Hepatocyte (in vitro differentiated cells): ENCODE results near the gene PCNT. TPM values are rescaled to one million over a fixed set of nuclear protein-coding genes. Genes with fewer than 3 reads are reported as not detected.

Experiments used
- DNase-seq: peaks from one replicate; pipeline ENCODE4 v3.0.0-alpha.2; 2016; ENCODE audit warnings: low spot score
- H2AFZ ChIP-seq: fragments of 200-600 bp; sonication (generic); 2 replicates; pipeline ENCODE4 v1.6.0; 2016; ENCODE audit warnings: antibody characterized with exemption, mild to moderate bottlenecking
- H3K27ac ChIP-seq: fragments of 200-600 bp; sonication (generic); 2 replicates; pipeline ENCODE4 v1.5.1; 2016; ENCODE audit warnings: mild to moderate bottlenecking
- H3K27me3 ChIP-seq: fragments of 200-600 bp; sonication (generic); 2 replicates; pipeline ENCODE4 v1.6.1; 2016
- H3K36me3 ChIP-seq: fragments of 200-600 bp; sonication (generic); replicated peaks from 2 replicates; pipeline ENCODE4 v1.5.1; 2016; ENCODE audit warnings: low read depth; ENCODE audit not compliant: insufficient read depth
- H3K4me1 ChIP-seq: fragments of 200-600 bp; sonication (generic); 2 replicates; pipeline ENCODE4 v1.5.1; 2016; ENCODE audit warnings: mild to moderate bottlenecking, moderate library complexity; ENCODE audit not compliant: insufficient read depth
- H3K4me2 ChIP-seq: fragments of 200-600 bp; sonication (generic); 2 replicates; pipeline ENCODE4 v1.6.0; 2016
- H3K4me3 ChIP-seq: fragments of 200-600 bp; sonication (generic); 2 replicates; pipeline ENCODE4 v1.5.1; 2016; ENCODE audit warnings: mild to moderate bottlenecking
- H3K79me2 ChIP-seq: fragments of 200-600 bp; sonication (generic); 2 replicates; pipeline ENCODE4 v1.6.0; 2017; ENCODE audit warnings: mild to moderate bottlenecking
- H3K9me2 ChIP-seq: fragments of 200-600 bp; sonication (generic); replicated peaks from 2 replicates; pipeline ENCODE4 v1.6.0; 2017; ENCODE audit warnings: mild to moderate bottlenecking; ENCODE audit not compliant: insufficient read depth
- H3K9me3 ChIP-seq: fragments of 200-600 bp; sonication (generic); 2 replicates; pipeline ENCODE4 v1.5.1; 2016; ENCODE audit warnings: low read depth, mild to moderate bottlenecking
- H4K20me1 ChIP-seq: fragments of 200-600 bp; sonication (generic); 2 replicates; pipeline ENCODE4 v1.6.0; 2016; ENCODE audit warnings: mild to moderate bottlenecking; ENCODE audit not compliant: insufficient read depth, poor library complexity, severe bottlenecking
- CTCF ChIP-seq: fragments of 200-600 bp; sonication (generic); IDR thresholded peaks from 2 replicates; pipeline ENCODE4 v1.5.1; 2016; ENCODE audit warnings: antibody characterized with exemption, mild to moderate bottlenecking; ENCODE audit not compliant: poor library complexity
- EZH2 ChIP-seq: fragments of 200-600 bp; sonication (generic); IDR thresholded peaks from 2 replicates; pipeline ENCODE4 v1.6.1; 2016; ENCODE audit warnings: antibody characterized with exemption, mild to moderate bottlenecking, borderline replicate concordance
- EZH2phosphoT487 ChIP-seq: fragments of 200-600 bp; sonication (generic); IDR thresholded peaks from one replicate; pipeline ENCODE4 v1.6.1; 2018; ENCODE audit warnings: antibody characterized with exemption, mild to moderate bottlenecking, low read depth, moderate library complexity; ENCODE audit not compliant: unreplicated experiment, severe bottlenecking
- WGBS: methylation state at CpG from one replicate; pipeline ENCODE4 v1.1.6; 2016; ENCODE audit warnings: low lambda C conversion rate; ENCODE audit errors: missing lambda C conversion rate; 5-methylcytosine and 5-hydroxymethylcytosine counted together
- polyA plus RNA-seq: library from polyadenylated mRNA; unstranded; fragments of >200 nt; fragmentation: Nextera tagmentation; extraction: Ambion mirVana; gene quantifications from 2 replicates; pipeline ENCODE4 v1.2.1, GENCODE V29; 2016
- total RNA-seq: library from RNA; depleted of rRNA; stranded (reverse); fragments of >200 nt; gene quantifications from 2 replicates; pipeline ENCODE4 v1.2.3, GENCODE V29; 2014

PCNT gene
- total and polyA plus RNA-seq, 2 experiments from 2014 or later = 11.5 to 14.3 TPM

GRCh38 chr21:46340998-46341397, 17.0 kb downstream of the PCNT start:
- Histone ChIP-seq H3K9me3 (no peaks in the 10 kb centered on the region), H3K4me3 (no peak overlapping the region), H2AFZ (no peak overlapping the region), H4K20me1 (no peaks in the 10 kb centered on the region), H3K4me2 (no peak overlapping the region), H3K4me1 (no peaks in the 10 kb centered on the region), H3K27me3 (no peaks in the 10 kb centered on the region), H3K9me2 (no peaks in the 10 kb centered on the region), H3K27ac (no peak overlapping the region), H3K36me3 (no peaks in the 10 kb centered on the region), H3K79me2 (peaks cover 13% of the 10 kb centered on the region)
- DNase-seq = no peak
- WGBS = 95% methylated on average over 8 of the region's 8 CpGs
- TF ChIP-seq CTCF (no peak), EZH2 (no peak)

GRCh38 chr21:46344219-46344915, 20.4 kb downstream of the PCNT start:
- H3K4me2 ChIP-seq = no peak overlapping the region
- DNase-seq = no peak
- no peaks in the 10 kb centered on the region for H3K27me3 ChIP-seq
- no peaks in the 10 kb centered on the region for H3K36me3 ChIP-seq
- H3K4me3 ChIP-seq = no peak overlapping the region
- H3K79me2 ChIP-seq = peaks cover 13% of the 10 kb centered on the region
- no peaks in the 10 kb centered on the region for H4K20me1 ChIP-seq
- 92% methylated on average over 20 of the region's 20 CpGs for WGBS
- H3K4me1 ChIP-seq = no peaks in the 10 kb centered on the region
- no peak for TF ChIP-seq CTCF
- no peak for TF ChIP-seq EZH2phosphoT487
- no peak for TF ChIP-seq EZH2
- H3K27ac ChIP-seq = no peak overlapping the region
- H2AFZ ChIP-seq = no peak overlapping the region
- no peaks in the 10 kb centered on the region for H3K9me3 ChIP-seq
- H3K9me2 ChIP-seq = no peaks in the 10 kb centered on the region

DNA sequence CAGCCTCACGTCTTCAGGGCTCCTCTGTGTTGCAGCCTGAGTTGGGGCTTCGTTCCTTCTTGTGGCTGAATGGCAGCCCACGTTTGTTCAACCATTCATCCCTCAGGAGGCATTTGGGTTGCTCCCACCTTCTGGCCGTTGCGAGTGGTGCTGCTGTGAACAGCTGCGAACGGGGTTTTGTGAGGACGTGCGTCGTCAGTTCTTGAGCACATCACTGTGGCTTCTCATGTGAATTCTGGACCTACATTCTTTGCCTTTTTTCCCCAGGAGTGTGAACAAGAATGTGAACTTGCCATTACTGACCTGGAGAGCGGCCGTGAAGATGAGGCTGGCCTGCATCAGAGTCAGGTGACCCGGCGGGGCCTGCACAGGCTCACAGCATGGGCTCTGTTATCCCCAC, 21.9 kb downstream of the PCNT start:
- Histone ChIP-seq H3K36me3 (no peaks in the 10 kb centered on the region), H3K27me3 (no peaks in the 10 kb centered on the region), H3K79me2 (peaks cover 13% of the 10 kb centered on the region), H2AFZ (no peak overlapping the region), H3K9me2 (no peaks in the 10 kb centered on the region), H3K4me1 (no peaks in the 10 kb centered on the region), H3K4me3 (no peak overlapping the region), H3K4me2 (no peak overlapping the region), H3K9me3 (no peaks in the 10 kb centered on the region), H3K27ac (no peak overlapping the region), H4K20me1 (no peaks in the 10 kb centered on the region)
- no peak for TF ChIP-seq EZH2
- TF ChIP-seq EZH2phosphoT487 = no peak
- TF ChIP-seq CTCF = no peak
- 96% methylated on average over 13 of the region's 14 CpGs for WGBS
- DNase-seq = no peak
